NCI-H2196 treated with DMSO at 0.1 percent for 48 hours (cell line): Measurements from ENCODE around the gene FRMPD2.
"Not testable (repeated sequence)": the region's sequence is repeated elsewhere in the genome, so short reads cannot be mapped to it uniquely, and the experiment has no call there.

Experiments used
- DNase-seq: peaks from one replicate; lab custom pipeline; 2025; ENCODE audit not compliant: unreplicated experiment; lab: John Stamatoyannopoulos, UW

FRMPD2 gene

GRCh38 chr10:48233559-48234005 lies 40.9 kb downstream of the FRMPD2 start:
- DNase-seq: no peak

- no peak for DNase-seq
These were observed 41.6 kb downstream of the FRMPD2 start for GRCh38 chr10:48232717-48233447.

GRCh38 chr10:48231699-48232315 lies 42.7 kb downstream of the FRMPD2 start:
- DNase-seq: no peak

GRCh38 chr10:48231178-48231577 lies 43.3 kb downstream of the FRMPD2 start:
- DNase-seq: no peak

GRCh38 chr10:48227213-48227612 lies 47.3 kb downstream of the FRMPD2 start:
- no peak for DNase-seq

GRCh38 chr10:48224979-48225560 lies 49.4 kb downstream of the FRMPD2 start:
- no peak for DNase-seq

GRCh38 chr10:48224296-48224695 lies 50.2 kb downstream of the FRMPD2 start:
- no peak for DNase-seq

GRCh38 chr10:48221814-48222213 lies 52.7 kb downstream of the FRMPD2 start:
- DNase-seq: no peak

- not testable (repeated sequence) for DNase-seq
These were observed 53.5 kb downstream of the FRMPD2 start for GRCh38 chr10:48221031-48221430.

GRCh38 chr10:48219194-48219593 lies 55.3 kb downstream of the FRMPD2 start:
- DNase-seq: no peak

- no peak for DNase-seq
These were observed 57.8 kb downstream of the FRMPD2 start for GRCh38 chr10:48216744-48217143.

- no peak for DNase-seq
These were observed 58.3 kb downstream of the FRMPD2 start for GRCh38 chr10:48216204-48216505.

GRCh38 chr10:48215486-48216203 lies 58.9 kb downstream of the FRMPD2 start:
- peak; percentile 26 for DNase-seq

- no peak for DNase-seq
These were observed 59.6 kb downstream of the FRMPD2 start for GRCh38 chr10:48214716-48215485.

- DNase-seq: no peak
These were observed 61.4 kb downstream of the FRMPD2 start for GRCh38 chr10:48213047-48213446.

GRCh38 chr10:48211777-48212176 lies 62.7 kb downstream of the FRMPD2 start:
- no peak for DNase-seq

GRCh38 chr10:48210966-48211365 lies 63.5 kb downstream of the FRMPD2 start:
- DNase-seq: no peak

- no peak for DNase-seq
These were observed 64.1 kb downstream of the FRMPD2 start for GRCh38 chr10:48210391-48210790.

- no peak for DNase-seq
These were observed 65.3 kb downstream of the FRMPD2 start for GRCh38 chr10:48209241-48209640.

- DNase-seq: no peak
These were observed 66.6 kb downstream of the FRMPD2 start for GRCh38 chr10:48207853-48208252.
